RWPE1 (cell line): ENCODE results near the gene CCNY.

Experiments
- CTCF ChIA-PET: fragments of 350-600 bp; sonication (Branson Sonifier 250); formaldehyde crosslinking; extraction: SDS; loops from one replicate; lab custom pipeline; 2021; lab: Yijun Ruan, JAX
- POLR2A ChIA-PET: fragments of 400-600 bp; formaldehyde crosslinking; extraction: SDS; loops from one replicate; lab custom pipeline; 2020; ENCODE audit warnings: antibody characterized with exemption; ENCODE audit not compliant: low non-redundant PET; lab: Yijun Ruan, JAX
- DNase-seq: peaks from one replicate; pipeline ENCODE4 v3.0.0; 2012; ENCODE audit warnings: low spot score
- H3K27ac ChIP-seq: fragments of 450-650 bp; 2 replicates; pipeline ENCODE4 v1.5.1; 2017
- CTCF ChIP-seq: fragments of 450-650 bp; conservative IDR thresholded peaks from 2 replicates; pipeline ENCODE4 v1.5.1; 2017; ENCODE audit warnings: low read depth, mild to moderate bottlenecking

Gene CCNY

GRCh38 chr10:35520996-35521395 lies 184.7 kb downstream of the CCNY start:
- no peak for DNase-seq
- CTCF ChIA-PET: interaction anchor here (0.6 kb wide), 1 partner anchor 19 kb away, joined by 3 read pairs; no protein-coding TSS in a partner anchor
- H3K27ac ChIP-seq: no peak overlapping the region
- POLR2A ChIA-PET: no interaction called here
- TF ChIP-seq CTCF: no peak

GRCh38 chr10:35523670-35524225 lies 187.4 kb downstream of the CCNY start:
- DNase-seq: no peak
- no peak overlapping the region for H3K27ac ChIP-seq
- CTCF ChIA-PET: no interaction called here
- POLR2A ChIA-PET: no interaction called here
- no peak for TF ChIP-seq CTCF

- ChIA-PET CTCF (no interaction called here), POLR2A (no interaction called here)
- no peak for TF ChIP-seq CTCF
- no peak for DNase-seq
- H3K27ac ChIP-seq: no peak overlapping the region
These were observed 190.4 kb downstream of the CCNY start for GRCh38 chr10:35526746-35527145.

- no peak overlapping the region for H3K27ac ChIP-seq
These were observed 195.8 kb downstream of the CCNY start for GRCh38 chr10:35532141-35532540.

GRCh38 chr10:35533565-35533964 lies 197.3 kb downstream of the CCNY start:
- CTCF ChIA-PET: no interaction called here
- no peak for DNase-seq
- TF ChIP-seq CTCF: no peak
- POLR2A ChIA-PET: no interaction called here
- no peak overlapping the region for H3K27ac ChIP-seq

More at GRCh38 chr10:35532141-35532540, 195.8 kb downstream of the CCNY start:
- DNase-seq: no peak
- TF ChIP-seq CTCF: no peak
- ChIA-PET CTCF (no interaction called here), POLR2A (no interaction called here)

- no peak for DNase-seq
- no peak overlapping the region for H3K27ac ChIP-seq
- POLR2A ChIA-PET: no interaction called here
These were observed 198.8 kb downstream of the CCNY start for GRCh38 chr10:35535136-35535535.

More at GRCh38 chr10:35535136-35535535, 198.8 kb downstream of the CCNY start:
- CTCF ChIA-PET: no interaction called here
- TF ChIP-seq CTCF: no peak
